GM21447 (cell line): ENCODE measurements around the gene ASIC4.

Experiments
- ATAC-seq: cut with Tn5 transposase; IDR thresholded peaks from one replicate; pipeline ENCODE4 v1.9.1; 2021; ENCODE audit not compliant: unreplicated experiment

Gene ASIC4

DNA sequence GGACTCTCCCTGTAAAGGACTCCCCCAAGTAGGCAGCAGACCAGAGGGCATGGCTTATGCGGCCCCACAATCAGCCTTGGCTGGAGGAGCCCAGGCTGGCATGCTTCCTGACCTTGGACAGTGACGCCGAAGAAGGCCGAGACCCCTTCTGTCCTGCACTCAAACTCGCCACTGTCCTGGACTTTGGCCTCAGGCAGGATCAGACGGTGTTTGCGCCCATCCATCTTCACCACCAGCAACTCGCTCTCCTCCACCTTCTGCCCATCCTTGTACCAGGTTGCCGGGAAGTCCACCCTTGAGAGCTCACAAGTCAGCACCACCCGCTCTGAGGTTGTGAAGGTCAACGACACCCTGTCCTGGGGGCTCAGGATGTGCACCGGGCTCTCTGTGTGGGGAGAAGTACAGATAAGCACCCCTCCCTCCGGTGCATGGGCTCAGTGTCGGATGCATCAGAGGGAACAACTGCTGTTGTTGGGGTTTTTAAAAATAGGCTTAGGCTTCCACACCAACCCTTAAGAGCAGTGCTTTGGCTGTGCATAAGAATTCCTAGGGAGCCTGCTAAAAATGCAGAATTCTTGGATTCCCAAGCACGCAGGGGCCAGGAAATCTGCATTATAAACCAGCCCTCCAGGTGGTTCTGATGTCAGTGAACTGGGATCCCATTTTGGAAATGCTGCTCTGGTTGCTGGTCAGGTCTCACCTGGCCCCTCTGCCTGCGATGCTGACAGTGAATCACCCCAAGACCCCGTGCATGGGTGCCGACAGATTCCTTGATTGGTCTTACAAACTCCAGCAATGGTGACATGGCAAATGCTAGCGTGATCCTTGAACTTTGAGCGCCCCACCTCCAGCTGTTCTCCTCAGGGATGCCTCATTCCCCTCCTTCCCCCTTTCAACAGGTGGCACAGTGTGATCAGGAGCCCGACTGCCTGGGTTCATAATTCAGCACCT, 51.1 kb downstream of the ASIC4 start:
- ATAC-seq, result no peak

DNA sequence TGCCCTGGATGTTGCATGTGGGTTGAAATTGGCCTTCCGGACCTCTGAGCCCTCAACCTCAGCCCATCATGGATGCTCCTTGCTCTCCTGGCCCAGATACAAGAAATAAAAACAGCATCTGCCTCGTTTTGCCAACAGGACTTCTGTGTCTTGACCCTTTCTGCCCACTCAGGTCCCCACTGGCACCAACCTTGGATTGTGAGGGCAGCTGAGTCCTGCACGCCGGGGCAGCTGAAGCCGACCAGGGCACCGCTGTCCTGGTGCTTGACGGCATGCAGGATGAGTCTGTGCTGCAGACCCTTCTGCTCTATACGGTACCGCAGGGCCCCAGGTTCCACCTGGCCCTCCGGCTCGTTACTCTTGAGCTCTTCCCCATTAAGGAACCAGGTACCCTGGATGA, 52.4 kb downstream of the ASIC4 start:
- no peak for ATAC-seq

DNA sequence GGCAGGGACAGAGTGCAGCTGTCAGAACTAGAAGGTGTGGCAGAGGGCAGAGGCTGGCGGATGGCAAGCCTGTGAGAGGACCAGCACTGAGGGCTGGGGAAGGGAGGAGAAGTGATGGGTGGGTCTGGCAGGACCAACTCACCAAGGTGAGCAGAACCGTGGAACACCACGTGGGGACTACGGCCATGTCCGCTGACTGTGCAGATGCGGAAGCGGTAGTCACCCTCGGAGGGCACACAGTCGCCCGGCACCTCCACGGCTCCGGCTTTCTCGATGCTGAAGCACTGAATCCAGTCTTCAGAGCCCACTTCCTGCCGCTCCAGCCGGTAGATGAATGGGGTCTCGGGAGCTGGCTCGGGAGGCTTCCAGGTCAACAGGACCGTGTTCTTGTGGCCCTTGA, 52.8 kb downstream of the ASIC4 start:
- no peak for ATAC-seq

DNA sequence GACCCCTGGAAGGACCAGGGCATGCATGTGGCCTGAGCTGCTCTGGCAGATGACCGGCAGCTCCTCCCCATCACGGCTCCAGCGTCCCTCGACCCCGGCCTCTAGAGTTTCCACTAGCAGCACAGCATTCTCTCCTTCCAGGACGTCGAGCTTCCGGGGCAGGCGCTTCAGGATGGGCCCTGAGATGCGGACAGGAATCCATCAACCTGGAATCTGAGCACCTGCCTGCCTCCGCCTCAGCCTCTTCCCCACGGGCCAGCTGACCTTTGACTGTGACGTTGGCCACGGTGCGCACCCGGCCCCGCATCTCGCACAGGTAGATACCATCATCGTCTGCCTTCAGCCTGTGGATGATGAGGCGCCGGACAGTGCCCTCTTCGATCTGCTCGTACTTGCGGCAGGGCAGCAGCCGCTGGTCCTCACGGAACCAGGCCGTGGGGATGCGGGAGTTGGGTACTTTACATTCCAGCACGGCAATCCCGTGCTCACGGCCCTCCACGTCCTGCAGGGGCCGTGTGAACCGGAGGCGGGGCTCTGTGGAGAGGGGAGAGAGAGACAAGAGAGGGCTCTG, 53.6 kb downstream of the ASIC4 start:
- no peak for ATAC-seq

DNA sequence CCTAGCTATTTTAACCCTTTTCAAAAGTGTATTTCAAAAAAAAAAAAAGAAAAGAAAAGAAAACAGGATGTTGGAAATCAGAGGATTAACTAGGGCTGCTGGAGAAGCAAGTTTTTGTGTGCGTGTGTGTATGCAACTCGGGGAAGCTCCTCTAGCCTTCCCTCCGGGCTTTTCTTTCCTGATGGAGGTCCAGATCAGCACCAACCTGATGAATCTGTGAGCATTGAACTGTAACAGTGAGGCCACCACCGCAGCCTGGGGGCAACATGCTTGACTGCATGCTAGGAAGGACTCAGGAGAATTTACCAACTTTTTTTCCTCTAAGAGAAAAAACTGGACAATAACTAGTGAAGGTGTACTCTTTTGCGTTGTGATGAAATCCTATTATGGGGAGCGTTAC, 54.8 kb downstream of the ASIC4 start:
- no peak for ATAC-seq

DNA sequence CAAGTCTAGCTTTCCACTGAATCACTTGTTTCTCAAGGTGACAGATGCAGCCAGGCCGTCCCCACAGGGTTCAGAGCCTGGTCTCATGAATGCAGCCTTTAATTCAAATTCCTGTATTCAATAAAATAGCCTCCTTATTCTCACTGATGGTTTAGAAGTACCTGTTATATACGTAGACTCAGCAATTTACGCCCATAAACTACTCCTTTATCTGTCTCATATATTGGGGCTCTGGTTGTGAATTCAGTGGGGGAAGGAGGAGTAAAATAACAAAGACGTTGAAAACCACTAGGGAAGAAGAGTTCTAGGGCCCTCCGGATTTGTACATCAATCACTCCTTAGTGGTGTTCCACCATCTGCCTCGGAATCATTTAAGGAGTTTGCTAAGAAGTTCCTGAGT, 55.4 kb downstream of the ASIC4 start:
- no peak for ATAC-seq

DNA sequence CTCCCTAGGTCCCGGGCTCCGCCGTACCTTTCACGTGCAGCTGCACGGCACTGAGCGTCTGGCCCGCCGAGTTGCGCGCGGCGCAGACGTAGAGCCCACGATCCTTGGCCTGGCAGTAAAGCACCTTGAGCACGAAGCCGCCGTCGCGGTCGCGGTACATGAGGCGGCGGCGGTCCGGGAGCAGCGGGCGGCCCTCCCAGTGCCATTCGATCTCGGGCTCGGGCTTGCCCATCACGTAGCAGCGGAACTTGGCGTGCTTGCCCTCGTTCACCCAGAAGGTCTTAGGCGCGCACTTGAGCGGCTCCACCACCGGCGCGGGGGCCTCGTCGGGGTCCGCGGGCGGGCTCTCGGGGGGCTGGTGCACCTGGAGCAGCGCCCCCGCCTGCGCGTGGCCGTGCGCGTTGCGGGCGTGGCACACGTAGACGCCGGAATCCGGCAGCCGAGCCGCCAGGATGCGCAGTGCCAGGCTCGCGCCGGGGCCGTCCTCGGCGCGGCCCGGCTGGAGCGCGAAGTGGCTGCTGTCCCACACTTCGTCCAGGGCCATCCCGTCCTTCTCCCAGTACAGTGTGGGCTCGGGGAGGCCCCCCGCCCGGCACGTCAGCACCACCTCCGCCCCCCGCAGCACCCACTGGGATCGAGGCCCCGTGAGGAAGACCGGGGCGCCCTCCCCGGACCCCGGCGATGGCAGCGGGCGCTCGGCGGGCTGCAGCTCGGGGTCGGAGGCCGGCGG, 56.1 kb downstream of the ASIC4 start:
- ATAC-seq, result no peak

DNA sequence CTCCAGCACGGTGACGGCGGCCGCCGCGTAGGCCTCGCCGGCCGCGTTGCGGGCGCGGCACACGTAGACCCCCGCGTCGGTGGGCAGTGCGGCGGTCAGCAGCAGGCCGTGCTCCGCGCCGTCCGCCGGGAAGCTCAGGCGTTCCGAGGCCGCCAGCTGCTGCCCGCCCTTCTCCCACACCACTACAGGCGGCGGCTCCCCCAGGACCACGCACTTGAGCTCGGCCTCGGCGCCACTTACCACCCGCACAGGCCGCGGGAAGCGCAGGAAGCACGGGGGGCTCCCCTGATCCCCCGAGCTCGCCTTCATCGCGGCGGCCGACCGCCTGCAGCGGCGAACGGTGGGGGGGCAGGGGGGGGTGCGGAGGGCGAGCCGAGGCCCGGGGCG, 56.6 kb downstream of the ASIC4 start:
- no peak for ATAC-seq

DNA sequence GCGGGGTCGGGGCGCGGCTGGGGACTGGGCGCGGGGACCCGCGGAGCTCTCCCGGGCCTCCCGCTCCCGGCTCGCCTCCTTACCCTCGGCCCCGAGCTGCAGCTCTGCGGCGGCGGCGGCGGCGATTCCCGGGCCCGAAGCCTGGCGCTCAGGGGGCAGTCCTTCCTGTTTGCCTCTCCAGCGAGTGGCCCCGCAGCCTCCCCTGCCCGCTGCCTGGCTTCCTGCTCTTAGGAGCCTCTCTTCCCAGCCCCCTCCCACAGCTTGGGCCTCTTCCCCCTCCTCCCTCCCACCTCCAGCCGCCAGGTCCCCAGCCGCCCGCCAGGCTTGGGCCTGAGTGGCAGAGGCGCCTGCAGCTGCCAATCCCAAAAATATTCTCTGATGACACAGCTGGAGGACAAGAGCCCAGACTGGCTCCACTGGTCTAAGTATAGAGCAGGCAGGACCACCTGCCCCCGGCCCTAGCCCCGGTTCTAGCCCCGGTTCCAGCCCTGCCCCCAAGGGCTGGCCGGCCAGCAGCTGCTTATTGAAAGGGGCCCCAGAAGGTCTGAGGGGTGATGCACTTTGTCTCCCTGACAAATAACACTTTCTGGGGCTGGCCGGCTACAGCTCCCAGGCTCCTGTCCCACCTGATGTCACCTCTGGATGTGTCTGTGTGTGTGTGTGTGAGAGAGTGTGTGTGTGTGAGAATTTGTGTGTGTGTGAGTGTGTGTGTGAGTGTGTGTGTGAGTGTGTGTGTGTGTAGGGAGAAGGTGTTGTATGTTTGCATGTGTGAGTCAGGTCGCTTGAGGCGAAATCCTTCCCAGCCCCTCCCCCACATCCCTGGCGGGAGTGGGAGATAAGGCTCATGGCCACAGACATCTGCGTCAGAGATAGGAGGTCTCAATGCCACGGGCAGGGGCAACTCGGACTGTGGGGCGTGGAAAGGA, 57.3 kb downstream of the ASIC4 start, which contains the start of gene OBSL1:
Gene OBSL1 (minus strand): TSS at position 229 of the 926 bp plus-strand sequence. CDS start 307 bp downstream, outside the sequence.
- ATAC-seq, result no peak

DNA sequence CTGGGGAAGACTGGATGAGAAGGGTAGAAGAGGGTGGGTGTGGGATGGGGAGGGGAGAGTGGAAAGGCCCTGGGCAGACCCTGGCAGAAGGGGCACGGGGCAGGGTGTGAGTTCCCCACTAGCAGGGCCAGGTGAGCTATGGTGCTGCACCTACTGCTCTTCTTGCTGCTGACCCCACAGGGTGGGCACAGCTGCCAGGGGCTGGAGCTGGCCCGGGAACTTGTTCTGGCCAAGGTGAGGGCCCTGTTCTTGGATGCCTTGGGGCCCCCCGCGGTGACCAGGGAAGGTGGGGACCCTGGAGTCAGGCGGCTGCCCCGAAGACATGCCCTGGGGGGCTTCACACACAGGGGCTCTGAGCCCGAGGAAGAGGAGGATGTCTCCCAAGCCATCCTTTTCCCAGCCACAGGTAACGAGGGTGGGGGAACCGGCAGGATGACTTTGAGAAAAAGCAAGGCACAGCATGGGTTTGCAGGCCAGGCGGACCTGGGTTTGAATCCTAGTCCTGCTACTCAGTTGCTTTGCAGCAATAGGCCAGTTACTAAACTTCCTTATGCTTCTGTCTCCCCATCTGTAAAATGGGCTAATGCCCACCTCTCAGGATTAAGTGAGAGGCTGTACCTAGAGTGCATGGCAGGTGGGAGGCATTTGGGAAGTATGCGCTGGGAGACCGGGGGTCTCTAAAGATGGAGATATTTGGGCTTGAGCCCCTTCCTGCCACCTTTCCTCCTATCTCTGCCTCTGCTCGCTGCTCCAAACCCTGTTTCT, 58.1 kb downstream of the ASIC4 start, which contains the start of gene INHA:
Gene INHA (plus strand): TSS at position 74 of the 765 bp plus-strand sequence. CDS start 65 bp downstream, at position 139.
- ATAC-seq, result no peak

DNA sequence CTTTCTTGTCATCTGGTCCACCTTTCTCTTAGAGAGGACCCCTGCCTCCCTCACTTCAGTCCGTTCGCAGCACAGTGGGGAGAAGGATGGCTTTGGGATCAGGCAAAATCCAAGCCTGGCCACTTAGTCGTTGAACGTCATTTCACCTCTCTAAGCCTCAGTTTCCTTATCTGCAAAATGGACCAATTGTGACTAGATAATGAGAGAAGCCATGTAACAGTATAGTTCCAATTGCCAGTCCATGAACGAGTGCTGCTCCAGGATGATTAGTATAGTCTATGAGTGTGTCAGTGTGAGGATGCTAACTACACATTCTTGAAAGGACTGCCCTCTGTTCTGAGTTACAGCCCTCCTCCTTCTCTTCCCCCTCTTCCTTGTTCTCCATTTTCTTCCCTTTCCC, 58.9 kb downstream of the ASIC4 start:
- no peak for ATAC-seq

DNA sequence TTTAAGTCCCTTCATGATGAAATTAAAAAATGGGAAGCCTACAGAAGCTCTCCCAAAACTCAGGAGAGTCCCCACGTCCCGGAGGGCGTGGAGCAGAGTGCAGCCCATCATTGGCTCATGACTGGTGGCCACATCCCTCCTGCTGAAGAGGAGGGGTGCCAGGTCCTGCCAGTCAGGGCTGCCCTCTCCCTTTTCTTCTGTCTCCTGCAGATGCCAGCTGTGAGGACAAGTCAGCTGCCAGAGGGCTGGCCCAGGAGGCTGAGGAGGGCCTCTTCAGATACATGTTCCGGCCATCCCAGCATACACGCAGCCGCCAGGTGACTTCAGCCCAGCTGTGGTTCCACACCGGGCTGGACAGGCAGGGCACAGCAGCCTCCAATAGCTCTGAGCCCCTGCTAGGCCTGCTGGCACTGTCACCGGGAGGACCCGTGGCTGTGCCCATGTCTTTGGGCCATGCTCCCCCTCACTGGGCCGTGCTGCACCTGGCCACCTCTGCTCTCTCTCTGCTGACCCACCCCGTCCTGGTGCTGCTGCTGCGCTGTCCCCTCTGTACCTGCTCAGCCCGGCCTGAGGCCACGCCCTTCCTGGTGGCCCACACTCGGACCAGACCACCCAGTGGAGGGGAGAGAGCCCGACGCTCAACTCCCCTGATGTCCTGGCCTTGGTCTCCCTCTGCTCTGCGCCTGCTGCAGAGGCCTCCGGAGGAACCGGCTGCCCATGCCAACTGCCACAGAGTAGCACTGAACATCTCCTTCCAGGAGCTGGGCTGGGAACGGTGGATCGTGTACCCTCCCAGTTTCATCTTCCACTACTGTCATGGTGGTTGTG, 60.4 kb downstream of the ASIC4 start:
- ATAC-seq, result no peak

DNA sequence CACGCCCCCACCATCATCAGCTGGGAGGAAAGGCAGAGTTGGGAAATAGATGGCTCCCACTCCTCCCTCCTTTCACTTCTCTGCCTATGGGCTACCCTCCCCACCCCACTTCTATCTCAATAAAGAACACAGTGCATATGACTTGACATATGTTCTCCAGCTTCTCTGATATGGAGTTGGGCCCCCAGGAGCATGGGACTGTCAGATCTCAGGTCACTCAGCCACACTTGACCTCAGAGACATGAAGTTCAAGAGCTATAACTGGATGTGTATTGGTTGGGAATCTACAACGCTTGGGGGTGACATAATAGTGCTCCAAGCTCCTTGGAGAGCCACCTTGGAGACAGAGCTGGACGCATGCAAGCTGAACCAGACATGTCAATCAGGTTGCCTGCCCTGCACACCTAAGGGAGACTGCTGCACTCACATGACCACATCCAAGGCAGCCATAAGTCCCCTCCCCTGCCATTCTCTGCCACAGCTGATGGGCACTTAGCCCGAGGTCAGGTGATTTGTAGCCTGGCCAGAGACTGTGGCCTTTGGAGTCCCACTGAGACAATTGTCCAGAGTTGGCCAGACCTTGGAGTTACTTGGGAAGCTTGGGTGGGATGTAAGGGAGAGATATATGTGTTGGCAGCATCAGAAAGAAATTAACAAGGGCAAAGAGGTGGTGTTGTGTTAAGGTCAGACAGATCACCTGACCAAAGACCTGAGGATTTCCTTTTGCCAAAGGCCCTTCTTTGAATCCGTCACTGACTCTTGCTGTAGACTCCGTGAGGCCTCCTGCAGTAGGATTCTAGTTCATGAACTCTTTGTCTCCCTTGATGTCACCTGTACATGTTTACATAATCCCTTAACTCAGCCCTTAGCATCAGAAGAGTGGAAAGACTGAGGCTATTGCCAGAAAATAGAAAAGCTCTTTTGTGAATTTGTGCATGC, 61.6 kb downstream of the ASIC4 start:
- ATAC-seq, result no peak

DNA sequence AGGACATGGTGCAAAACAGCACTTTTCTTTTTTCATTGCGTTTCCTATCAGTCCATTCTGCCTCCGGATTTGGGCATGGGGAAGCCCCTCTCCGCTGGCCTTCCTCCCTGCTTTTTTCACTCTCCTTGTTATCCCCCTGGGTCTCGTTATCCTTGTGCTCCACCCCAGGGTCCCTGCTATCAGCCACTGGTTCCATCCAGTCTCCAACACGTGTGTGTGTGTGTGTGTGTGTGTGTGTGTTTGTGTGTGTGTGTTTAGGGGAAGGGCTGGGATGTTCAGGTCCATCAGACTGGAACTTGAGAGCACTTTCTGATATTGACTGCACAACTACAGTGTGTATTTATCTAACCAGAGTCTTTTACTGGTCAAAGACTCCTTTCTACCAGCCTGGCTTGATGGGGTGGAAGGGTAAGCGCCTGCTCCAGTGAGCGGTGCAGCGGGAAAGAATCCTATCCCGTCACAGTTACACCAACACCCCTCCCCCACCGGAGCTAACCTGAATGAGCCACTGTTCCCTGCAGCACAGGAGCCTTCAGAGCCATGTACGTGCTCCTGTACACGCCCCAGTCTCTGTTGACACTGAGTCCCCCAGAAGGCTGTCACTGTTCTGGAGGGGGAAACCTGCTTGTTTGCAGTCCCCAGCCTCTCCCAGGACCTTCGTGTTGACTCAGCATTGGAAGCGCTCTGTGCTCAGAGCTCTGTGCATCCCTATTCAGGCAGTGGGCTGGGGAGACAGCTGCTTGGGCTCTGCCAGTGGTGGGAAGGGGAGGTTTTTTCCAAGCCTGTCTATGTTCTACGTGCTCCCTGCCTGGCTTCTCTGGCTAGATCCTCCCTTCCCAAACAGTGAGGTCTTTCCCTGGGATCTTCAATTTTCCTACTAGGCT, 62.5 kb downstream of the ASIC4 start:
- ATAC-seq, result no peak

DNA sequence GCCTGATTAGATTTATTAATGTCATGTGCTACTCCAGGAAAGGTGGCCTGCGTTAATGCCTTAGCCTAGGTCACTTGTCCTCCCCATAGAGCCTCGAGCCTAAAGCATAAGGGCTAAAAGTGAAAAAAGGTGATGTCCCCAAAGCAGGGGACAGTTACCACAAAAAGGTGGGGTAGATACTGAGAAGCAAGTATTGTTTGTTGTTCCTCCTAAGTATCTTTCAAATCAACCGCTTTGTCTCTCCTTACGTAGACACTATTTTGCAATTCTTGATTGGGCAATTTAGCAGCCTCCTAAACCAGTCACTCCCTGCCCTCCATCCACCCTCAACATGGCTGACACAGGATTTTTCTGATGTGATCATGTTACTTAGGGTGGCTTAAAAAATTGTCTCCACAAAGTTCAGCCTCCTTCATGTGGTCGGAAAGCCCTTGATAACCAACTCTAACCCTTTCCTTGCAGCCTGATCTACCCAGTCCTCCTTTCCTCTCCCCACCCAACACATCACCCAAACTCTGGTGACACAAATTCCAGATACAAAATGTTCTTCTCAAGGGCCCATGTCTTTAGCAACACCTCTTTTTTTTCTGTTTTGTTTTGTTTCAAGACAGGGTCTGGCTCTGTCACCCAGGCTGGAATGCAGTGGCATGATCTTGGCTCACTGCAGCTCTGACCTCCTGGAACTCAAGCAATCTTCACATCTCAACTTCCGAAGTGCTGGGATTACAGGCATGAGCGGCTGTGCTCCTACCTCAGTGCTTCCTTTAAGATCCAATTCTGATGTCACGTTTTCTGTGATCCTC, 64.7 kb downstream of the ASIC4 start:
- no peak for ATAC-seq

DNA sequence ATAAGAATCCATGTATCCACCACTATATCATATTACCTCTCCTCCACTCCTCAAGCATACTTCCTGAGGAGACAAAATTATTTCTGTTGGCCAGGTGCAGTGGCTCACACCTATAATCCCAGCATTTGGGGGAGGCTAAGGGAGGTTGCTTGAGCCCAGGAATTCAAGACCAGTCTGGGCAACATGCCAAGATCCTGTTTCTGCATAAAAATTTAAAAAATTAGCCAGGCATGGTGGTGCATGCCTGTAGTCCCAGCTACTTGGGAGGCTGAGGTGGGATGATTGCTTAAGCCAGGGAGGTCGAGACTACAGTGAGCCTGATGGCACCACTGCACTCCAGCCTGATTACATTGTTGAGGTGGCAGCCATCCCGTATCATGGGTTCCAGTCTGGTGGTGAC, 67.1 kb downstream of the ASIC4 start:
- ATAC-seq, result no peak
